GM19395 (cell line): ENCODE results near the gene TJAP1.
"Not testable (repeated sequence)": the region's sequence is repeated elsewhere in the genome, so short reads cannot be mapped to it uniquely, and the experiment has no call there.

Source experiments
- ATAC-seq: cut with Tn5 transposase; IDR thresholded peaks from one replicate; pipeline ENCODE4 v1.9.1; 2021; ENCODE audit warnings: mild to moderate bottlenecking, moderate library complexity; ENCODE audit not compliant: unreplicated experiment

The TJAP1 gene

DNA sequence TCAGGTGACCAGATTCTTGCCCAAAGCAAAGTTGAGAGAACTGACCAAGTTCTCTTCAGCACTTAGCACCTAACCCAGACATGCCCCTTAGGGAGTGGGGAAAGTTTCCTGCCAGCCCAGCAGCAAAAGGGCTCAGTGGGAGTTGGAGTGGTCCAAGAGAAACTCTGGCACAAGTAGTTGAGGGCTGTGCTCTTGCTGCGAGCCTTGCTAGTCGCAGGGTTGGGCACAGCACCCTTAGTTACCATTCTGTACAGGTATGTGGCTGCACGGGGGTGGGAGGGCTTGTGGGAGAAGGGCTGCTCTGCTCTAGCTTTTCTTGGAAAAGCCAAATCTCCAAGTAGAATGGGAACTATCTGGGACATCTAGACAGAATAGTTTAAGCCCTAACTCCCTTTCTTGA, 45.9 kb downstream of the TJAP1 start:
- ATAC-seq, result no peak

DNA sequence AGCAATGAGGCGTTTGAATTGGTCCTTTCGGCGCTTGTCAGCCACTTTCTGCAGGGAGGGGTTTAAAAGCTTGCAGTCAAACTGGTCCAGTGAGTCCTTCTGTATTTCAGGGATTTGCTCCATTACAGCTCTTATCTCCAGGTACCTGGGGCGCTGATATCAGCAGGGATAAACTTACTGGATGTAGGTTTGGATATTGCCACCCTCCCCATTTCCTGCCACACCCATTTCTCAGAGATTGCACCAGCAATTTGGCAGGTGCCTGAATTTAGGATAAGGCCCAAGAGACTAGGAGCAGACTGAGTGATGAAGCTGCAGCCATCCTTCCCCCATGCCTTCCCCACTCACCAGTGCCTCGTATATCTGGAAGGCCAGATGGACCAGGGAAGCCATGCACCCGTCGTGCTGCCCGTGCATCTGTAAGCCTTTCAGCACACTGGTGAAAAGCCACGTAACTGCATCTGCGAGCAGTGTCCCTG, 47.2 kb downstream of the TJAP1 start:
- no peak for ATAC-seq

DNA sequence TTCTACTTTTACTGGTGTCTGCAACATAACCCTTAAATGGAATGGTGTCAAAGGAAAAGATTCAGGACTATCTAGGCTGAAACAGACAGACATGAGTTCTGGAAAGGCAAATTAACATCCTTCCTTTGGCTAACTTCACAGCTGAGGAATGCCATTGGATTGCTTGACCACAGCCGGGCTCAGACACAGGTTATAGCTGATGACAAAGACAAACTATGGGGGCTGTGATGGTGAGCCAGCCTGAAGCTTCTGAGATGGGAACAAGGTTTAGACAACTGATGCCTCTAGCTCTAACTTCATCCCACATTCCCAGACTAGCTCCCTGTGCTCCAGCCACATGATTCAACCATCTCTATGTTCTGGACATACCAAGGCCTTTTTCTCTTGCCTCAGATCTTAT, 54.8 kb downstream of the TJAP1 start:
- ATAC-seq, result no peak

DNA sequence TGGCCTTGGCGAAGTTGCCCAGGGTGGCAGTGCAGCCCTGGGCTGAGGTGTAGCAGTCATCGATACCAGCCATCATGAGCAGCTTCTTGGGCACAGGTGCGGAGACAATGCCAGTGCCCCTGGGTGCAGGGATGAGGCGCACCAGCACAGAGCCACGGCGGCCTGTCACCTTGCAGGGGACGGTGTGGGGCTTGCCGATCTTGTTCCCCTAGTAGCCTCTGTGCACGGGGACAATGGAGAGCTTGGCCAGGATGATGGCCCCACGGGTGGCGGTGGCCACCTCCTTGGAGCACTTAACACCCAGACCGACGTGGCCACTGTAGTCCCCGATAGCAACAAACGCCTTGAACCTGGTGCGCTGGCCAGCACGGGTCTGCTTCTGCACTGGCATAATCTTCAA, 61.6 kb downstream of the TJAP1 start:
- not testable (repeated sequence) for ATAC-seq

DNA sequence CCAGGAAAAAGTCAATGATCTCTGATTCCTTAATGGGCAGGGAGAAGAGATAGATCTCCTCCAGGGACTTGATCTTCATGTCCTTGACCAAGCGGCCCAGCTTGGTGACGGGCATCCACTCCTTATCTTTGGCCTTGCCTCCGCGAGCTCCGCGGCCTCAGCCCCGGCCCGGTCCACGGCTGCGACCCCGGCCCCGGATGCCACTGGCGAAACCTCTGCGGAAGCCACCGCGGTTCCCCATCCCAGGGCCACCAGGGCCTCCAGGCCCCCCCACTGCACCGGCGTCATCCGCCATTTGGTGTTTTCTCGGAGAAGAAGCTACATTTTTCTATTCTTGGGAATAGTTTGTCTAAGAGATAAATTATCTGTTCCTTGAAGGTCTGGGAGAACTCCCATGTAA, 62.0 kb downstream of the TJAP1 start:
- ATAC-seq, result not testable (repeated sequence)

DNA sequence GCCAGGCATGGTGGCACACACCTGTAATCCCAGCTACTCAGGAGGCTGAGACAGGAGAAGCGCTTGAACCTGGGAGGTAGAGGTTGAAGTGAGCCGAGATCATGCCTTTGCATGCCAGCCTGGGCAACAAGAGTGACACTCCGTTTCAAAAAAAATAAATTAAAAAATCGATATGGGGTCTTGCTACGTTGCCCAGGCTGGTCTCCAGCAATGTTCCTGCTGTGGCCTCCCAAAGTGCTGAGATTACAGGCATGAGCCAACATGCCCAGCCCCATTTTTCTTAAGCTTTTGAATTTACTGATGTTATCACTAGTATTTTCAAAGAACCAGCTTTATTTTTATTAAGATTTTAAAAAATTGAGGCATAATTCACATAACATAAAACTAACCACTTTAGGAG, 63.1 kb downstream of the TJAP1 start:
- no peak for ATAC-seq

DNA sequence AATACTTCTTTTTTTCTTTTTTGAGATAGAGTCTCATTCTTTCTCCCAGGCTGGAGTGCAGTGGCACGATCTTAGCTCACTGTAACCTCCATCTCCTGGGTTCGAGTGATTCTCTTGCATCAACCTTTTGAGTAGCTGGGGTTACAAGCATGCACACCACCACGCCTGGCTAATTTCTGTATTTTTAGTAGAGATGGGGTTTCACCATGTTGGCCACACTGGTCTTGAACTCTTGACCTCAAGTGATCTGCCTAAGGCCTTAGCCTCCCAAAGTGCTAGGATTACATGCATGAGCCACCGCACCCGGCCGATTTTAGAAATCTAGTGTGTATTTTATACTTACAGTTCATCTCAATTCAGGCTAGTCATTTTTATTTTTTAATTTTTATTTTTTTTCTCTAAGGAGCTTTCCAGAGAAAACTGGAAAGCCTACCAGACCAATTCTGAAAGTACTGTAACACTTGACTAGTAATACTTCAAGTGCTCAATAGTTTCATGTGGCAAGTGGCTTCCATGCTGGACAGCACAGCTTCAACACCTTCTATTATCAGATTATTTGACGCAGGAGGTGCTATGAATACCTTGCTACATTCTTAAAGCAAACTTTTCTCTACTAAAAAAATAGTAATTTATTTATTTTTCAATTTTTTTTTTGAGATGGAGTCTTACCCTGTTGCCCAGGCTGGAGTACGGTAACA, 64.6 kb downstream of the TJAP1 start:
- ATAC-seq, result peak; percentile 71

DNA sequence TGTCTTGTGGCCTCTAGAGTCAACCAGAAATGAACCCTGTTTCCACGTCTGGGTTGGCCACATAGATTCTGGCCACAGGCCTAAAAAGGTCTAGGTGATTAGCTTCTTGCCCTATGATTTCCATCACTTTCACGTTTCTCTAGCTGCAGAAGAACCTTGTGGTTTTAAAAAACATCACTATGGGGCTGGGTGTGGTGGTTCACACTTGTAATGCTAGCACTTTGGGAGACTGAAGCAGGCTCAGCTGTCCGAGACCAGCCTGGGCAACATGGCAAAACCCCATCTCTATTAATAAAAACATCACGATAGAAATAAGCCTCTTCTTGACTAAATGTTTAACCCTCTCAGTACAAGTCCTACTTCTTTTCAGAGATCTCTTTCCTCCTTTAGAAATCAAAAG, 67.1 kb downstream of the TJAP1 start:
- no peak for ATAC-seq

DNA sequence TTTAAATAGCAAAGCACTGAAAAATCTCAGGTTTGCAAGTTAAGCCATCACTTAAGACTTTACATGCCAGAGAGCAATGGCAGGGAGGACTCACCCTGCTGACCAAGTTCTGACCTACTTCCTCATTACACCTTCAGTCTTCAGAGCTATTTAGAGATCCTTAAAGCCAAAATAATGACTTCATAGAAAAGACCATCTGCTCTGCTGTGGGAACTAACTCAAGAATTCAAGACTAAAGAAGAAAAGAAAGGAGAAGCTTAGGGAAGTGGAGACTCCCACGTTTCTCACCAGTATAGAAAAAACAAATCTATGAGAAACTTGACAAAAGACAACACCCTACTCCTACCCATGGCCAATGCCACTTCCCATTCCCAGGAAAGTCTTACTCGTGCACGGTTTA, 69.9 kb downstream of the TJAP1 start:
- ATAC-seq, result no peak
